ENCODE measurements around the gene PSMD4. TPM values are rescaled to one million over a fixed set of nuclear protein-coding genes. Genes with fewer than 3 reads are reported as not detected.

PSMD4 gene
- total RNA-seq, 2 donors from 2014 or later, result 103 to 158 TPM

- intact Hi-C loops (cut with DNase I), result no loop called here
- TF ChIP-seq CTCF (IDR thresholded peaks at IDR 0.05), result no peak
Measured at GRCh38 chr1:151288502-151288901, 34.0 kb downstream of the PSMD4 start.

GRCh38 chr1:151289080-151289935, 34.8 kb downstream of the PSMD4 start:
- no peak overlapping the region for H3K27ac ChIP-seq
- no peak overlapping the region for H3K4me3 ChIP-seq
- no peak for TF ChIP-seq CTCF (IDR thresholded peaks at IDR 0.05)
- no peak overlapping the region for H3K9ac ChIP-seq (ENCODE audit: low read depth in 2 of 2, low read length in 2 of 2)
- H3K4me1 ChIP-seq, result no peaks in the 10 kb centered on the region
- H3K27me3 ChIP-seq, result no peaks in the 10 kb centered on the region
- intact Hi-C loops (cut with DNase I), result no loop called here
- no peak for DNase-seq
- peaks cover 30% of the 10 kb centered on the region for H3K36me3 ChIP-seq
- H3K9me3 ChIP-seq, result no peaks in the 10 kb centered on the region

More at GRCh38 chr1:151288502-151288901, 34.0 kb downstream of the PSMD4 start:
- H3K4me1 ChIP-seq, result peaks cover 2% of the 10 kb centered on the region
- H3K27ac ChIP-seq, result no peak overlapping the region
- H3K9me3 ChIP-seq, result no peaks in the 10 kb centered on the region
- DNase-seq, result no peak
- H3K9ac ChIP-seq (ENCODE audit: low read depth in 2 of 2, low read length in 2 of 2), result no peak overlapping the region
- no peak overlapping the region for H3K4me3 ChIP-seq
- H3K27me3 ChIP-seq, result no peaks in the 10 kb centered on the region
- H3K36me3 ChIP-seq, result peaks cover 30% of the 10 kb centered on the region

GRCh38 chr1:151289991-151290708, 35.6 kb downstream of the PSMD4 start:
- H3K36me3 ChIP-seq, result peaks cover 30% of the 10 kb centered on the region
- no peak for DNase-seq
- no peak overlapping the region for H3K27ac ChIP-seq
- no peaks in the 10 kb centered on the region for H3K4me1 ChIP-seq
- intact Hi-C loops (cut with DNase I), result no loop called here
- no peak overlapping the region for H3K9ac ChIP-seq (ENCODE audit: low read depth in 2 of 2, low read length in 2 of 2)
- no peaks in the 10 kb centered on the region for H3K9me3 ChIP-seq
- TF ChIP-seq CTCF (IDR thresholded peaks at IDR 0.05), result no peak
- H3K4me3 ChIP-seq, result no peak overlapping the region
- H3K27me3 ChIP-seq, result no peaks in the 10 kb centered on the region

- Histone ChIP-seq H3K27ac (no peak overlapping the region), H3K4me1 (no peaks in the 10 kb centered on the region), H3K9ac (ENCODE audit: low read depth in 2 of 2, low read length in 2 of 2) (peak overlapping the region in 1 of 2 donors; percentile 47), H3K4me3 (no peak overlapping the region), H3K36me3 (peaks cover 30% of the 10 kb centered on the region), H3K27me3 (no peaks in the 10 kb centered on the region), H3K9me3 (no peaks in the 10 kb centered on the region)
- TF ChIP-seq CTCF (IDR thresholded peaks at IDR 0.05), result no peak
- DNase-seq, result no peak
- intact Hi-C loops (cut with DNase I), result no loop called here
Measured at GRCh38 chr1:151290709-151291303, 36.3 kb downstream of the PSMD4 start.

- Histone ChIP-seq H3K4me1 (no peaks in the 10 kb centered on the region), H3K9ac (ENCODE audit: low read depth in 2 of 2, low read length in 2 of 2) (no peak overlapping the region), H3K9me3 (no peaks in the 10 kb centered on the region), H3K27me3 (no peaks in the 10 kb centered on the region), H3K27ac (no peak overlapping the region), H3K4me3 (no peak overlapping the region), H3K36me3 (peaks cover 26% of the 10 kb centered on the region)
- TF ChIP-seq CTCF (IDR thresholded peaks at IDR 0.05), result no peak
- no peak for DNase-seq
- intact Hi-C loops (cut with DNase I), result no loop called here
Measured at GRCh38 chr1:151292207-151293030, 37.9 kb downstream of the PSMD4 start.

All from colonic mucosa (tissue), 4 donors.